ENCODE data around the gene SLC3A2.

GRCh38 chr11:62914416-62914815 lies 33.7 kb downstream of the SLC3A2 start:
- TF ChIP-seq CTCF (IDR thresholded peaks at IDR 0.05; ENCODE audit: extremely low read depth in 1 of 2, insufficient read depth in 1 of 2, low read depth in 1 of 2, low read length in 2 of 2) (no peak), POLR2A (IDR thresholded peaks at IDR 0.05; ENCODE audit: low read depth, low read length) (no peak), MYC (IDR thresholded peaks at IDR 0.05; ENCODE audit: low read depth, low read length) (no peak)

Measured in endothelial cell of umbilical vein (primary cell).